Breast epithelium (tissue), 3 donors: Measurements from ENCODE around the gene ZGPAT.

Experiments
- CTCF ChIP-seq, 3 donors: fragments of 450-650 bp; IDR thresholded peaks; one replicate each; pipeline ENCODE4 v1.5.1; 2016 to 2017; ENCODE audit warnings: antibody characterized with exemption in 3 of 3, mild to moderate bottlenecking in 3 of 3, moderate library complexity in 3 of 3
- POLR2A ChIP-seq: fragments of 450-650 bp; IDR thresholded peaks from one replicate; pipeline ENCODE4 v1.6.1; 2016; ENCODE audit warnings: antibody characterized with exemption, mild to moderate bottlenecking, moderate library complexity
- POLR2AphosphoS5 ChIP-seq, 3 donors: sonication (generic); formaldehyde crosslinking; IDR thresholded peaks; one replicate each; pipeline ENCODE4 v1.6.1; 2017; ENCODE audit warnings: antibody characterized with exemption in 3 of 3

DNA sequence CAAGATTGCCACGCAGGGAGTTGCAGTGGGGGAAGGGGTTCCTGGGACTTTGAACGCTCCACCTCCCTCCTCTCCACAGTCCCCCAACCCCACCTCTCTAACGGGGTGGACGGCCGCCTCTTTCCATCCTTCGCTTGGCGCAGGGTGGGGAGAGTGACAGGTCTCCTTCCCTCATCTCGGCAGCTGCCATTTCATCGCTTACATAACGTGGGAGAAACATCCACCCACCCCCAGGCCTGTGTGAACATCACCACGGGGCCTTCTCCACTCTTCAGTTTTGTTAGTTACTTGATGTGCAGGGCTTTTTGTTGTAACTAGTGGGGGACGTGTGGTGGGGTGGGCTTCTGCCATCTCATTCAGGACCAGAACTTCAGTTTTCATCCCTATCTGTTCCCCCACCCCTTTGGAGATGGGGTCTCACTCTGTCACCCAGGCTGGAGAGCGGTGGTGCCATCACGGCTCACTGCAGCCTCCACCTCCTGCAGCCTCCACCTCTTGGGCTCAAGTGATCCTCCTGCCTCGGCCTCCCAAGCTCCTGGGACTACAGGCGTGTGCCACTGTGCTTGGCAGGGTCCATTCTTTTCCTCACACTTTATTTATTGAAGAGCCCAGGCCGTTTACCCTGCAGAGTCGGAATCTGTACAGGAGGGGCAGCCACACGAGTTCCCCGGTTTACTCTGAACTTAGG lies 32.0 kb upstream of the ZGPAT start:
- TF ChIP-seq CTCF (IDR thresholded peaks at IDR 0.05) (no peak), POLR2A (no peak), POLR2AphosphoS5 (IDR thresholded peaks at IDR 0.05) (no peak)
